GM21529 (cell line): ENCODE measurements around the gene SEMA3G.

Source experiments
- ATAC-seq: cut with Tn5 transposase; IDR thresholded peaks from one replicate; pipeline ENCODE4 v1.9.1; 2021; ENCODE audit not compliant: unreplicated experiment

Gene SEMA3G

GRCh38 chr3:52423173-52423572 is 21.7 kb downstream of the SEMA3G start:
- ATAC-seq = no peak

DNA sequence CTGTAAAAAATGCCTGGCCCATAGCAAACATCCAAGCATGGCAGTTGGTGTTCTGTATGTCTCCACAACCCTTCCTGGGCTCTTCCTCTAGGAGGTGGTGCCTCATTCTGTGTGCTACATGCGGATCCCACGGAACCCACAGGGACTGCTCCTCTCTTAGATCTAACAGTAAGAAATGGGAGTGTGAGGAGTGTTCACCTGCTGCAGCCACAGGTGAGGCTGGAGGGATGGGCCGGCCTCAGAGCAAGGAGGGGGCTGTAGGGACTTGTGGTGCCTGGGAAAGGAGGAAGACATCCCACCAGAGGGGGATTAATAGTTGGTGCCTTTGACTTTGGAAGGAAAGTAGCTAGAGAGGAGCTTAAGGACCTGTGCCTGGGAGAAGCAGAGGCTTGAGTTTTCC is 22.2 kb downstream of the SEMA3G start:
- no peak for ATAC-seq

- ATAC-seq = no peak
Observed at GRCh38 chr3:52420388-52420787, 24.5 kb downstream of the SEMA3G start.

- ATAC-seq = no peak
Observed at GRCh38 chr3:52415800-52416199, 29.1 kb downstream of the SEMA3G start.

- ATAC-seq = no peak
Observed at GRCh38 chr3:52408466-52408865, 36.4 kb downstream of the SEMA3G start.

GRCh38 chr3:52407779-52408178 is 37.1 kb downstream of the SEMA3G start:
- ATAC-seq = no peak

DNA sequence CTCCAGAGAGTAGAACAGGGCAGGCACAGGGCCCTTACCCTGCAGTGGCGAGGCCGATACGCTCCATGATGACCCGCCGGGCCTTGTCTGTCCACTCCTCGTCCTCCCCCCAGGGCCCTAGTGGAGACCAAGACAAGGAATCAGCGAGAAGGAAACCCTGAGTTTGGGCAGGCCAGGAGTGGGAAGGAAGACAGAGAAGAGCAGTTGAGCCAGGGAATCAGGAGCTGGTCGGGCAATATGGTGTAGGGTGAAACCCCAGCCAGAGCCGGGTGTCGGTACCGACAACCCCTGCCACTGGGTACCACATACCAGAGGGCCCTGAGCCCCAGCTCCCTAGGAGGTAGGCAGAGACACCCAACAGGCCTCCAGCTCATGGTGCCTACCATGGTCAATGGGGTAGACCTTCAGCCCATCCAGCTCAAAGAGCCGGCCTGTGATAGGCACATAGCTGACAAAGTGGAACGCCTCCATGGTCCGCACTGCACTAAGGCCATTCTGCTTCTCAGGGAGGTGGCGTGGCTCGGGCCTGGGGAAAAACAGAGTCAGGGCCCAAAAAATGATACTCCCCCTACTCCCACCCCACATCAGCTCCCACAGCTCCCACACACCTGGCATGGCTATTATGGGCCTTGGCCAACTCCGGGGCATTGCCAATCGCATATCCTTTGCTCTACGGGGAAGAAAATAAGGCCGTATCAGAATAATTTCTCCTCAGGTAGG is 38.0 kb downstream of the SEMA3G start:
- no peak for ATAC-seq

DNA sequence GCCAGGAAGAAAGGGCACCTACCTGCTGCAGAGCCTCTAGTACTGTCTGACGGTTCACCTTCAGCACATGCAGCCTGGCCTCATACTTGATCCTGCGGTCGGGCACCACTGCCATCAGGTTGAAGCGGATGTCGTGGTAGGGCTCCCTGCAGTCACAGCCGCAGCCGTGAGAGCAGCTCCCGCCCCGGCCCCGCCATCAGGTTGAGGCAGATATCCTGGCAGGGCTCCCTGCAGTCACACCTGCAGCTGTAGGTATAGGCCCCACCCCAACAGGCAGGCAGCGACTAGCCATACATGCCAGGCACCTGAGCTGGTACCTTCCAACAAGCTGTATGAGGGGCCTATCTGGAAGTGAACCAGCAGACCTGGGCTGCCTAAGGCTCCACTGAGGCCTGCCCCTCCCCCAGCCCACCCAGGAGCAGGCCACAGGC is 38.7 kb downstream of the SEMA3G start:
- ATAC-seq = no peak

- ATAC-seq = no peak
Observed at GRCh38 chr3:52405601-52406110, 39.2 kb downstream of the SEMA3G start.

DNA sequence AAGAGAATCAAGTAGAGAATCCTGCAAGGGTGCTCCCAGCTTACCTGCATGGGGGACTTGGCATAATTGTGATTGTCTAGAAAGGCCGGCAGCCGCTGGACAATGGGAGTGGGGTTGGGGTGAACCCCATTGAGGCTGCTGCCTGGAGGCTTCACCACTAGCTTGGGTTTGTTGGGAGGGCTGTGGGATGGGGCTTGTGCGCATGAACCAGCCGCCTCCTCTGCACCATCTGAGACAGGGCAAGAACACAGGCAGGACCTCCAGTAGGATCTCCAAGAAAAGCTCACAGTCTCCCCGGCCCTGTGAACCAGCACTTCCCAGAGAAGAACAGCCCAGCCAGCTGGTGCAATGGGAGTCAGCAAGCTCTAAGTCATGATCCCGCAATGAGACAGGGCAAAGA is 39.8 kb downstream of the SEMA3G start:
- ATAC-seq = no peak

GRCh38 chr3:52404391-52404790 is 40.5 kb downstream of the SEMA3G start:
- ATAC-seq = no peak

DNA sequence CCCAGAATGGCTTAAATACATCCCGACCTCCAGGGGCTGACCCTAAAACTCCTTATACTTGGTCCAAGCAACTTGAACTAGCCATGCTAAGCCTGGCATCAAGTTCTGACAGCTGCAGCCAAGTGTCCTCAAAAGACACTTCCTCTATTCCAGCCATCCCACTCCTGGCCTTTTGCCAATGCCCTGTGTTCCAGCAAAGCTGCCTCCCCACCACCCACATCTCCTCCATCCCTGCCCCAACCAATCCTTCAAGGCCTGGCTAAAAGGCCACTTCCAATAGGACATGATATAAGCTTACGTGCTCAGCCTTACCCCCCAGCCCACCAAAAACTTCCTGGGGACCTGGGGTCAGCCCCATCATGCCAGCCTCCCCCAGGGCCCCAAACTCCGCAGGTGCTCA is 40.9 kb downstream of the SEMA3G start:
- ATAC-seq = no peak

DNA sequence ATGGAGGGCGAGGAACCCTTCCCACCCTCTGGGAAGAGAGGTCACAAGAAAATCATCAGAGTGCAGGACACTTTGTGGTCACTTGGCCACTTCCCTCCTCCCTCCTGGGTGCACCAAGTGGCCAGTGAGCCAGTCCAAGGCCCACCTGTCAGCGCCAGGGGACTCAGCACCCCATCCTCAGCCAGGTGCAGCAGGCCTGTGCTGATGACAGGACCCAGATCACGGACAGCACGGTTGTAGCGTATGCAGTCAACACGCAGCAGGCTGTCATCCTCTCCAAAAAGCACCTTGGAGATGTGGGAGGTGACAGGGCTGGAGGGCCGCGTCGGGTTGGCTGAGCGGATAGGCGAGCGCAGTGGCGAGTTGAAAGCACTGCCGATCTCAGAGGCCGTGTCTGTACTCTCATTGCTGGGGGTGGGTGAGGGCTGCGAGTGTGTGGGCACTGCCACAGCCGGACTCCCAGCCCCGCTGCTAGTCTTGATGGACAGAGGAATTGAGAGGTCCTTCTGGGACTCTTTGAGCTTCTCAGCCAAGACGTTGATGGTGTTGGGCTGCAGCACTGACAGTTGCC is 41.5 kb downstream of the SEMA3G start:
- ATAC-seq = no peak

DNA sequence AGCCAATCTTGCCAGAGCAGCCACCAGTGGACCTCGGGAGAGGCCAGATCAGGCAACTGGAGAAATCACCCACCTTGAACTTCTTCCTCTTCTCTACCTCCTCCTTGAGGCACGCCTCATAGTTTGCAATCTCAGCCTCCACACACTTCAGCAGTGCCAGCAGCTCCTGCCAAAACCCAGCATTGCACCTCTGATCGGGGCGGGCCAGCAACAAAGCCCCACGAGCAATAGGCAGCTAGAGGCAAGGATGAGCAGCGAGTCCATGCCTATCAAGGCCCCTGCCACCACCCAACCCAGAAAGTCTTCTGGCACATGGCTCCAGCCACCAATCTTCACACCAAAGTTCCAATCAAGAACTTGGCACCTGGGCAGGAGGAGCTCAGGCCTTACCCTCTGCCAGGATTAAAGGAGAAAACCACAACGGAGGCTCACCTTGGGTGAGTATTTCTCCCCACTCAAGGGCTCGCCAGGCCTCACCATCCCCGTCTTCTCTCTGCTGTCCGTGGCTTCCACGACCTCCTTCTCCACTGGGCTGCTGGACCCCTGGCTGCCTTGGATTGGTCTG is 42.1 kb downstream of the SEMA3G start:
- ATAC-seq = no peak

- no peak for ATAC-seq
Observed at GRCh38 chr3:52402101-52402521, 42.8 kb downstream of the SEMA3G start.

GRCh38 chr3:52401551-52401950 is 43.4 kb downstream of the SEMA3G start:
- ATAC-seq = no peak

DNA sequence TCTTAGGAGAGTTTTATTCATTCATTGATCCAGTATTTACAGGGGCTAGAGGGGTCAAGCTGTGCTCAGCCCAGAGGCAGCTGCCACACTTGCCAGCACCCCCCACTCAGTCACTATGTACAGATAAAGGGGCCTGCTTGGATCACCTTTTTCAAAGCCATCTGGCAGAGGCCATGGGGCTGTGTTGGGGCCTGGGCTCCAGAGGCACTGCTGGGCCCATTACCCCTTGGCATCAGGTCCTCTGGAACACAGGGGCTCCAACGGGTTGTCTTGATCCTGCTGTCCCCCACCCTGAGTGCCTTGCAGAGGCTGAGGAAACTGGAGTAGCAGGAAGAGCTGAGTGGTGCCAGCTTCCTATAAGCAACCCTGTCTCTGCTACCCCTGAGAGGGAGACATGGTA is 43.9 kb downstream of the SEMA3G start:
- ATAC-seq = no peak

DNA sequence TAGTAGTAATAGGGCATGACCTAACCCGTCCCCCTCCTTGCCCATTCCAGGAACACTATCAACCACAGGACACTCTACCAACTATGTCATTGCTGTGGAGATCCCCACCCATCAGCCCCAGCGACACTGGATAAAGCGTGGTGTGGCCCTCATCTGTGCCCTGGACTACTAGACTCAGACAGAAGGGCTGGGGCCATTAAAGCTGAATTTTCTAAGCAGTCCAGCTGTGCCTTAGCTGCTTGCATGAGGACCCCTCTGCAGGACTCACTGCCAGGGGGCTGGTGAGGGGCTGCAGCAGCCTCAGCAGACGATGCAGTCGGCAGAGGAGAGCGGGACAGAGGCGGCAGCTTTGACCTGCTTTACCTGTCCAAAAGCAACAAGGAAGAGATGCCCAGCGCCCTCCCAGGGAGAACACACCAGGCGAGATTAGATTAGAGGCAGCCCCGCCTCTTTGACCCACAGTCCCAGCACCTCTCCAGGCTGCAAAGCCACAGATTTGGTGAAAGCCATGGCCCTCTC is 44.6 kb downstream of the SEMA3G start:
- no peak for ATAC-seq

- ATAC-seq = no peak
Observed at GRCh38 chr3:52399593-52399992, 45.3 kb downstream of the SEMA3G start.

GRCh38 chr3:52399131-52399530 is 45.8 kb downstream of the SEMA3G start:
- ATAC-seq = no peak

DNA sequence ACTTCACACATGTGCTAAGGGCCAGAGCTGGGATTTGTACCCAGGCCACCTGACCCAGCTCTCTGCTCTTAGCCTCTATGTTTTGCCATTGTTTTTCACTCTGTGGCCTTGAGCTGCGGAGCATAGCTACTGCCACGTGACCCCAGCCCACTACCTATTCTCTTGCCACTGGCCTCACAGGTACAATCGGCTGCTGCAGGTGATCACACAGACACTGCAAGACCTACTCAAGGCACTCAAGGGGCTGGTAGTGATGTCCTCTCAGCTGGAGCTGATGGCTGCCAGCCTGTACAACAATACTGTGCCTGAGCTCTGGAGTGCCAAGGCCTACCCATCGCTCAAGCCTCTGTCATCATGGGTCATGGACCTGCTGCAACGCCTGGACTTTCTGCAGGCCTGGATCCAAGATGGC is 46.2 kb downstream of the SEMA3G start:
- ATAC-seq = no peak
